Measurements from ENCODE around the gene AKR7A2. TPM values are rescaled to one million over a fixed set of nuclear protein-coding genes. Genes with fewer than 3 reads are reported as not detected.
A peak's percentile ranks its signal among the peaks of the same experiment; 100 is the strongest.

The AKR7A2 gene
- total RNA-seq, 2 donors from 2014 or later: 31.8 to 41.7 TPM

DNA sequence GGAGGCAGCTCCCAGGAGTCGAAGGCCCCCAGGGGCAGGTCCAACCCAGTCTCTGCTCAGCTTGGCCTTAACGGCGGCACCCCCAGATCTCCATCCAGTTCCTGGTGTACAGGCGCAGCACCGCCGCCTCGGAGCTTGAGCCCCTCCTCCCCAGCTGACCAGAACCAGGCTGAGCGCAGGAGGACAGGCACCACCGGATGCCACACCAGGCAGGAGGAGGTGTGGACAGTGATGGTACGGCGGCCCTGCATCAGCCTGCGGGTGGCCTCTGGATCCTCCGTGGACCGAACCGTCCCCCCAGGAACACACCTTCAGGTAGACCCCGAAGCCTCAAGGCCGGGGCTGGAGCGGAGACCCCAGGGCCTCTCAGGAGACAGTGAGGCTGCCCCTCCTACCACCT, 16.5 kb upstream of the AKR7A2 start:
- peaks cover 1% of the 10 kb centered on the region in 2 donors for H3K36me3 Mint-ChIP-seq (ENCODE audit: insufficient read depth in 2 of 2)
- no peaks in the 10 kb centered on the region for H3K27me3 Mint-ChIP-seq (ENCODE audit: low read depth)
- ATAC-seq (replicated peaks in 1 of 2) (no peak), DNase-seq (no peak)
- no peak overlapping the region for H3K4me3 Mint-ChIP-seq
- H3K4me1 Mint-ChIP-seq (ENCODE audit: low read depth): no peaks in the 10 kb centered on the region
- no peak overlapping the region for H3K27ac Mint-ChIP-seq
- H3K9me3 Mint-ChIP-seq: no peaks in the 10 kb centered on the region

DNA sequence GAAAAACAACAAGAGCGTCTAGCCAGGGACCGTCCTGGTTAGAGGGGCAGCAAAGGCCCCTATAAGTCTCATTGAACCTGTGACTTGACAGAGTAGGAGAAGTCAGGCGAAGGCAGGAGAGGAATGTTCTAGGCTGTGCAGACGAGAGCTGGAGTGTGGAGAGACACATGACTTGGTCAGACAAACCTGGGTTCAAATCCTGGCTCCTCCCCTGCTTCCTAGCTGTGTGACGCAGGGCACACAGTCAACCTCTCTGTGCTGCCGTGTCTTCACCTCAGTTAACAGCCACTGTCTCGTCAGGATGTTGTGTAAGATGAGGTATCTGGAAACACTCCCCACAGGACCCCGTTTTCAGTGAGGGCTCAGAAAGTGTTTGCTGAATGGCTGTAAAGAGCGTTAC, 15.8 kb upstream of the AKR7A2 start:
- Mint-ChIP-seq H3K4me1 (ENCODE audit: low read depth) (no peaks in the 10 kb centered on the region), H3K9me3 (no peaks in the 10 kb centered on the region), H3K27me3 (ENCODE audit: low read depth) (no peaks in the 10 kb centered on the region), H3K27ac (peak overlapping the region; percentile 75), H3K36me3 (ENCODE audit: insufficient read depth in 2 of 2) (peaks cover 1% of the 10 kb centered on the region in 2 donors), H3K4me3 (no peak overlapping the region)
- no peak for ATAC-seq (replicated peaks in 1 of 2)
- DNase-seq: no peak

DNA sequence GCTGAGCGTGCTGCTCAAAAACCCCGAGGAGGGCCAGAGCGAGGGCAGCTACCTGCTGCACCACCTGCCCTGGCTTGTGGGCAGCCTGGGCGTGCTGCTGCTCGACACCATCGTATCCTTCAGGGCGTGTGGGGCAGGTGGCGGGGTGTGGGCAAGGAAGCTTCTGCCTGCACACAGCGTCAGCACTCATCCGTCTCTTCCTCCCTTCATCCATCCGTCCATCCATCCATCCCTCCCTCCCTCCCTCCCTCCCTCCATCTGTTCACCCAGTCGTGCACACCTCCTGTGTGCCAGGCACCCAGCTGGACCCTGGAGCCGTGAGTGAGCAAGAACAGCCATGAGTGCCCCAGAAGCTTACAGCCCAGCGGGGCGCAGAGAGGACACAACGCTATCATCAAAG, 15.4 kb upstream of the AKR7A2 start:
- H3K36me3 Mint-ChIP-seq (ENCODE audit: insufficient read depth in 2 of 2): peaks cover 1% of the 10 kb centered on the region in 2 donors
- peak overlapping the region; percentile 16 for H3K27ac Mint-ChIP-seq
- no peak for ATAC-seq (replicated peaks in 1 of 2)
- H3K27me3 Mint-ChIP-seq (ENCODE audit: low read depth): no peaks in the 10 kb centered on the region
- DNase-seq: no peak
- H3K4me3 Mint-ChIP-seq: no peak overlapping the region
- no peaks in the 10 kb centered on the region for H3K9me3 Mint-ChIP-seq
- H3K4me1 Mint-ChIP-seq (ENCODE audit: low read depth): no peaks in the 10 kb centered on the region

DNA sequence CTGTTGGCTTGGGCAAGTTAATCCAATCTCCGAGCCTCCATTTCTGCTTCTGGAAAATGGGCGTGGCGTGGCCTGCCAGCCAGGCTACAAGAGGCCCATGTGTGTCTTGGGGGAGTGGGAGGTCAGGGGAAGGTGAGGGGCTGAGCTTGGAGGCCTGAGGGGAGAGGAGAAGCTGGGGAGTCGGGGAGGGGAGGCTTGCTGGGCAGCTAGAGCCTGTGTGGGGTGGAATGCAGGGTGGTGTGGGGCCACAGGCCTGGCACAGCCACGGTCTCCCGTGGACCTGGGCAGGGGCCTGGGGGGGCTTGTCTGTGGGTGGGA, 14.8 kb upstream of the AKR7A2 start:
- Mint-ChIP-seq H3K27ac (no peak overlapping the region), H3K4me1 (ENCODE audit: low read depth) (no peaks in the 10 kb centered on the region), H3K9me3 (no peaks in the 10 kb centered on the region), H3K4me3 (no peak overlapping the region), H3K27me3 (ENCODE audit: low read depth) (no peaks in the 10 kb centered on the region), H3K36me3 (ENCODE audit: insufficient read depth in 2 of 2) (peaks cover 1% of the 10 kb centered on the region in 2 donors)
- ATAC-seq (replicated peaks in 1 of 2): no peak
- no peak for DNase-seq

DNA sequence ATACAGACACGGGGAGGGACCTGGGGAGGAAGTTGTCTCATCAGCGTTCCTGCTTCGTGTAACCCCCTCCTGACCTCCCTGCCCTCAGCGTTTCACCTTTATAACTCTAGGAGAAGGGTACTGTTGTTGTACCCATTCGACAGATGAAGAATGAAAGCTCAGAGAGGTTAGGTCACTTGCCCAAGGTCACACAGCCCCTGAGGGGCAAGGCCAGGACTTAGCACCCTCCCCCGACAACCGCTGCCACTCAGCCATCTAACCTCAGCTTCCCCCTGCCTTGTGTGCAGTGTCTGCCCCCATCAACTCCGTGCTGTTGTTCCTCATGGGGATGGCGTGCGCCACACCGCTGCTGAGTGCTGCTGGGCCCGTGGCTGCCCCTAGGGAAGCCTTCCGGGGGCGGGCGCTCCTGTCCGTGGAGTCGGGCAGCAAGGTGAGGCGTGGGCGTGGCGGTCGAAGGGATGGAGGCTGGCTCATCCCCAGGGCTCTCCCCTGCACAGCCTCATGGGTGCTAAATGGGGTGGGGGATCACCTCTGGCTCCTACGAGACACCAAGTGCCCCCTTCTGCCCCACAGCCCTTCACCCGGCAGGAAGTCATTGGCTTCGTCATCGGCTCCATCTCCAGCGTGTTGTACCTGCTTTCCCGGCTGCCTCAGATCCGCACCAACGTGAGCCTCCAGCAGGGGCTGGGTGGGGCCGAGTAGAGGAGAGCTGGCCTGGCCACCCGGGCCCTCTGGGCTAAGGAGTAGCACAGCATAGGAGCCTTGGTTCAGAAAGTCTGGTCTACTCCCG, 14.2 kb upstream of the AKR7A2 start:
- H3K4me1 Mint-ChIP-seq (ENCODE audit: low read depth): no peaks in the 10 kb centered on the region
- no peak overlapping the region for H3K4me3 Mint-ChIP-seq
- H3K27me3 Mint-ChIP-seq (ENCODE audit: low read depth): no peaks in the 10 kb centered on the region
- no peak overlapping the region for H3K27ac Mint-ChIP-seq
- DNase-seq (no peak), ATAC-seq (replicated peaks in 1 of 2) (no peak)
- H3K9me3 Mint-ChIP-seq: no peaks in the 10 kb centered on the region
- peaks cover 1% of the 10 kb centered on the region in 2 donors for H3K36me3 Mint-ChIP-seq (ENCODE audit: insufficient read depth in 2 of 2)

DNA sequence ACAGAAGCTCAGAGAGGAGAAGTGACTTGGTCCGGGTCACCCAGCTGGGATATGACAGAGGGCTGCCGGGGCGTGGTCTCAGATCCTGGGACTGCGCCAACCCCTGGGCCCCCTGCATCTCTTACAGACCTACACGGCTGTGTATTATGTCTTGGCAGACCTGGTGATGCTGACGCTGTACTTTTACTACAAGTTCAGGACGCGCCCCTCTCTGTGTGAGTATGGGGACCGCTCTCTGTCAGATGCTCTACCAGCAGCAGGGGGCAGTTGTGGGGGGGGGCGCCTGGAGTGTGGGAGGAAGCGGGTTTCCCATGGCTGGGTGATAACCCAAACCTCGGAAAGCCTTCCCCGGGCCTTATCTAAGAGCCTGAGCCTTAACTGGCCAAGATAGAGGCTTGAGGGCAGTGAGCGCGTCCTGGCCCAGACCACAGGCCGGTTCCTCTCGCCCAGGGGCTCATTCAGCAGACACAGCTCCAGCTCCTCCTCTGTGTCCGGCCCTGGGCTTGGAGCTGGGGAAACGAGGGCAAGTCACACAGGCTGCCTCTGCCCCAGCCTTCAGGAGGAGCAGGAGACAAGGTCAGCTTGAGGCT, 13.5 kb upstream of the AKR7A2 start:
- no peak overlapping the region for H3K4me3 Mint-ChIP-seq
- ATAC-seq (replicated peaks in 1 of 2) (no peak), DNase-seq (no peak)
- no peaks in the 10 kb centered on the region for H3K4me1 Mint-ChIP-seq (ENCODE audit: low read depth)
- no peaks in the 10 kb centered on the region for H3K9me3 Mint-ChIP-seq
- H3K27me3 Mint-ChIP-seq (ENCODE audit: low read depth): no peaks in the 10 kb centered on the region
- no peak overlapping the region for H3K27ac Mint-ChIP-seq
- H3K36me3 Mint-ChIP-seq (ENCODE audit: insufficient read depth in 2 of 2): peaks cover 1% of the 10 kb centered on the region in 2 donors

DNA sequence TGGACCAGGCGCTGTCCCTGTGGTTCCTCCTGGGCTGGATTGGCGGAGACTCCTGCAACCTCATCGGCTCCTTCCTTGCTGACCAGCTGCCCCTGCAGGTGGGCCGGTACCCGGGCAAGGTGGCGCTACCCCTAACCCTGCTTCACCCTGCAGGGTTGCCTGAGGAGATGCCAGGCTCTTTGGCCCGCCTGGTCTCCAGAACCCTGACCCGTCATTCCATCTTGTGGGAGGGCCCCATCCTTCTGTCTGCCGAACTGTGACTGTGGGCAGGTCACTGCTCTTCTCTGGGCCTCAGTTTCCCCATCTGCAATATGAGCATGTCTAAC, 12.7 kb upstream of the AKR7A2 start:
- Mint-ChIP-seq H3K4me3 (no peak overlapping the region), H3K9me3 (no peaks in the 10 kb centered on the region), H3K36me3 (ENCODE audit: insufficient read depth in 2 of 2) (peaks cover 1% of the 10 kb centered on the region in 2 donors), H3K27me3 (ENCODE audit: low read depth) (no peaks in the 10 kb centered on the region), H3K27ac (no peak overlapping the region), H3K4me1 (ENCODE audit: low read depth) (no peaks in the 10 kb centered on the region)
- ATAC-seq (replicated peaks in 1 of 2) (no peak), DNase-seq (no peak)

DNA sequence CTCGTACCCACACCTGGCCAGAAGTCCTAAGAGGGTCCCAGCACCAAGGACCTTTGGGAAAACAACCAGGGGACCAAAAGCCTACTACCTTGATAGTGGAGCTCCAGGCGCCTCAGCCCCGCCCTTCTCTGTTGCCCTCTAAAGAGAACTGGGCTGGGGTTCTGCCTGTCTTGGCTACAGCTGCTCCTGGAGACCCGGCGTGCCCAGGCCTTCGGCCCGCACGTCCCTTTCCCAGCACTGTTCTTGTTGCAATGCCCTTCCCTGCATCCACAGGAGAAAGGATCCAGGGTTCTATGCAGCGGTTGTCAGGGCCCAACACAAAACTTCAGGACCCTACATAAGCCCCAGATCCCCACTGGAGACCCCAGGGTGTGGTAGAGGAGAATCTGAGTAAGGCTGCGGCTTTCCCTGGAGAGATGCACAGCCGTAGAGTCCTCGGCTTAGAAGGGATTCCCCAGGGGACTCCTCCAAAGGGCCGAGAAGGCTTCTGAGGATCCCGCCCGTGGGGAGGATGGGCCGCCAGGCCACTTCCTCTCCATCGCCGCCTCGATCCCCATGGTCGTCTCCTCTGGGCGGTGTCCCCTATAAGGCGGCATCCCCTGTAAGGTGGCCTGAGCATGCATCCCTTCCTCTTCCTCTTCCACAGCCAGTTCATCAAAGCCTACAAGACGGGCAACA, 12.2 kb upstream of the AKR7A2 start:
- DNase-seq (no peak), ATAC-seq (replicated peaks in 1 of 2) (no peak)
- Mint-ChIP-seq H3K4me3 (no peak overlapping the region), H3K9me3 (no peaks in the 10 kb centered on the region), H3K27me3 (ENCODE audit: low read depth) (no peaks in the 10 kb centered on the region), H3K4me1 (ENCODE audit: low read depth) (no peaks in the 10 kb centered on the region), H3K27ac (peak overlapping the region; percentile 38), H3K36me3 (ENCODE audit: insufficient read depth in 2 of 2) (peaks cover 1% of the 10 kb centered on the region in 2 donors)

DNA sequence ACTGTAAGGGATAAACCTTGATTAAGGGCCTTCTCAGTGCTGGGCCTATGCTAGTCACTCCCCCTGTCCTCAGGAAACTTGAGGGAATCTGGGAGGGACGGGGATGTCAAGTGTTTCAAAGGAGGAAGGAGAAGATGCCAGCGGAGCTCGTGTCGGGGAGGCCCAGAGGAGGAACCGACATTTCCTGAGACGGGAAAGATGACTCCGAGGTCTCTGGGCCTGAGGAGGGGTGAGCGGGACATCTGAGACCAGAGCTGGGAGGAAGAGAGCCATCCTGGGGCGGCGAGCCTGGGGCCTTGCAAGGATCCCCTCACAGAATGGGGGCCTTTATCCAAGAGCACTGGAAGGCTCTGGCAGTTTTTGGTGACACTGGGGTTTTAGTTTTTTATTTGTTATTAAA, 10.5 kb upstream of the AKR7A2 start:
- Mint-ChIP-seq H3K36me3 (ENCODE audit: insufficient read depth in 2 of 2) (peaks cover 1 to 3% of the 10 kb centered on the region in 2 donors), H3K27ac (peak overlapping the region; percentile 74), H3K4me1 (ENCODE audit: low read depth) (no peaks in the 10 kb centered on the region), H3K4me3 (no peak overlapping the region), H3K27me3 (ENCODE audit: low read depth) (no peaks in the 10 kb centered on the region), H3K9me3 (no peaks in the 10 kb centered on the region)
- ATAC-seq (replicated peaks in 1 of 2) (no peak), DNase-seq (no peak)

DNA sequence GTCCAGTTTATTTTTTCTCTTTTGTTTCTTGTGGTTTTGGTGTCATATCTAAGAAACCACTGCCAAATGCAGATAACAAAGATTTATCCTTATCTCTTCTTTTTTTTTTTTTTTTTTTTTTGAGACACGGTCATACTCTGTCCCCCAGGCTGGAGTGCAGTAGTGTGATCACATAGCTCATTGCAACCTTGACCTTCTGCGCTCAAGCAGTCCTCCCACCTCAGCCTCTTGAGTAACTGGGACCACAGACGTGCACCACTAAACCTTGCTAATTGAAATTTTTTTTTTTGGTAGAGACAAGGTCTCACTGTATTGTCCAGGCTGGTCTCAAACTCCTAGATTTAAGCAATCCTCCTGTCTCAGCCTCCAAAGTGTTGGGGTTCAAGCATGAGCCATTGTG, 9.1 kb upstream of the AKR7A2 start:
- Mint-ChIP-seq H3K4me1 (ENCODE audit: low read depth) (peaks cover 8% of the 10 kb centered on the region), H3K27ac (peak overlapping the region; percentile 89), H3K9me3 (no peaks in the 10 kb centered on the region), H3K4me3 (no peak overlapping the region), H3K27me3 (ENCODE audit: low read depth) (no peaks in the 10 kb centered on the region), H3K36me3 (ENCODE audit: insufficient read depth in 2 of 2) (peaks cover 1 to 3% of the 10 kb centered on the region in 2 donors)
- ATAC-seq (replicated peaks in 1 of 2) (no peak), DNase-seq (no peak)

DNA sequence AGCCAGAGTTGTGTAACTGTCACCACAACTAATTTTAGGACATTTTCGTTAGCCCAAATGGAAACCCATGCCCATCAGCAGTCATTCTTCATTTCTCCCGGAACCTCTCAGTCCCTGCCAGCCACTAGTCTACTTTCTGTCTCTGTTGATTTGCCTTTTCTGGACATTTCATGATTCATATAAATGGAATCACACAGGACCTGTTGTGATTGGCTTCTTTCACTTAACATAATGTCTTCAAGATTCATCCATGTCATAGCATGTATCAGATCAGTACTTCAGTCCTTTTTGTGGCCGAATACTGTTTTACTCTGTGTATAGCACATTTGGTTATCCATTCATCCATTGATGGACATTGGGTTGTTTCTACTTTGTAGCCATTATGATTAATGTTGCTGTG, 7.3 kb upstream of the AKR7A2 start:
- no peak overlapping the region for H3K4me3 Mint-ChIP-seq
- no peak overlapping the region for H3K27ac Mint-ChIP-seq
- H3K4me1 Mint-ChIP-seq (ENCODE audit: low read depth): peaks cover 22% of the 10 kb centered on the region
- DNase-seq (no peak), ATAC-seq (replicated peaks in 1 of 2) (no peak)
- H3K9me3 Mint-ChIP-seq: no peaks in the 10 kb centered on the region
- no peaks in the 10 kb centered on the region for H3K27me3 Mint-ChIP-seq (ENCODE audit: low read depth)
- H3K36me3 Mint-ChIP-seq (ENCODE audit: insufficient read depth in 2 of 2): peaks cover 0 to 3% of the 10 kb centered on the region in 2 donors

DNA sequence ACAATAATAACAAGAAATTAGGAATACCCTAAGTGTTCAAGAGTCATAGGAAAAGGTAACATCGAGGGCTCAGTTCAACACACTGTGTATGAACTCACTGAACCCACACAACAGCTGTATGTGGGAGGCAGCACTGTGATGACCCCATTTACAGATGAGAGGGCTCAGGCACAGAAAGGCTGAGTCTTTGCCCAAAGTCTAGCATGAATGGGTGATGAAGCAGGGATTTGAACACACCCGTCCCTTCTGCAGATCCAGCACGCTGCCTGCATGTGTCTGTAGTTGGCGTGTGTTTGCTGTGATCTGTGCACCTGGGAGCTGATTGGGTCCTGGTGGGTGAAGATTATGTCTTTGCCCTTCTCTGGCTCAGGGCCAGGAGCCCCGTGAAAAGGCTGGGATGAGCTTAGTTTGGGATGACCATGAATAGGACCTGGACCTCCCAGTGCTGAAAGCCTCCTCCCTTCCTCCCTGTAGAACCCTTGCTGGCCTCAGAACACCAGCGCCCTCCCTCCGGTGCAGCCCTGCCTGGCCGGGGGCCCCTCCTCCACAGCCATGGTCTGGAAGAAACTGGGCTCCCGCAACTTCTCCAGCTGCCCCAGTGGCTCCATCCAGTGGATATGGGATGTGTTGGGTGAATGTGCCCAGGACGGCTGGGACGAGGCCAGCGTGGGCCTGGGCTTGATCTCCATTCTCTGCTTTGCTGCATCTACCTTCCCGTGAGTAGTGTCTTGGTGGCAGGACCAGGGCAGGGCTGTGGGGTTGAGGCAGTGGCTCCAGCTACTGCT, 5.4 kb upstream of the AKR7A2 start:
- H3K4me3 Mint-ChIP-seq: no peak overlapping the region
- peaks cover 0 to 2% of the 10 kb centered on the region in 2 donors for H3K36me3 Mint-ChIP-seq (ENCODE audit: insufficient read depth in 2 of 2)
- ATAC-seq (replicated peaks in 1 of 2): no peak
- H3K9me3 Mint-ChIP-seq: no peaks in the 10 kb centered on the region
- H3K4me1 Mint-ChIP-seq (ENCODE audit: low read depth): peaks cover 34% of the 10 kb centered on the region
- H3K27ac Mint-ChIP-seq: peak overlapping the region; percentile 81
- no peak for DNase-seq
- H3K27me3 Mint-ChIP-seq (ENCODE audit: low read depth): no peaks in the 10 kb centered on the region

All from activated T-cell treated with anti-CD3 and anti-CD28 coated beads, Interleukin-2, amount 50 U/mL, for 72 hours (primary cell).